NCI-H82 treated with DMSO at 0.1 percent for 48 hours (cell line): ENCODE results near the gene TAF6.

Source experiments
- DNase-seq: peaks from one replicate; lab custom pipeline; 2025; ENCODE audit not compliant: unreplicated experiment; lab: John Stamatoyannopoulos, UW

TAF6 gene

DNA sequence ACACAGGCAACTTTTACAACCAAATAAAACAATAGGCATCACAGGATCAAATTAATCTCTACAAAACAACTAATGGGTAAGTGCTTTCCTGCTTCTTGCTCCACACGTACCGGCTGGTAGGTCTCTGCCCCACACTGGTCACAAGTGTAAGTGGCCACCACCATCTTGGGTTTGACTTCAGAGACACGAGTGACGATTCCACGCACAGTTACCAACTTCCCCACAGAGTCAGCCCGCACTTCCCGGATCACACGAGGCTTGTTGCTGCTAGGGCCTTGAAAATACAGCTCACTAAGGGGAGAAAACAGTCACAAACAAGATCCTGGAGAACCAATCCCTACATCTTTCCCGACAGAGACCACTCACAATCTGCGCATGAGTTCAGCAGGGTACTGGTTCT lies 20.2 kb downstream of the TAF6 start:
- no peak for DNase-seq

DNA sequence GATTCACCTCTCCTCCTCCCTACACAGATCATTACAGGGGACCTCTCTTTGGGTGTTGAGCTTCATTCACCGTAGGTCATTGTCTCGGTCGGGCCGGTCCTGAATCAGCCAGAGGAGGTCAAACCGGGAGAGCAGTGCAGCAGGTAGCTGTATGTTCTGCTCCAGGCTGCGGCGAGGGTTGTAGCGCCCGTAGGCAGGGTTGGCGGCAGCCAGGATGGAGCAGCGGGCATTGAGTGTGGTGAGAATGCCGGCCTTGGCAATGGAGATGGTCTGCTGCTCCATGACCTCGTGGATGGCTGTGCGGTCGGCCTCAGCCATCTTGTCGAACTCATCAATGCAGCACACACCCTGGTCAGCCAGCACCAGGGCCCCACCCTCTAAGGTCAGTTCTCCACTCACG lies 23.5 kb downstream of the TAF6 start:
- DNase-seq = no peak

DNA sequence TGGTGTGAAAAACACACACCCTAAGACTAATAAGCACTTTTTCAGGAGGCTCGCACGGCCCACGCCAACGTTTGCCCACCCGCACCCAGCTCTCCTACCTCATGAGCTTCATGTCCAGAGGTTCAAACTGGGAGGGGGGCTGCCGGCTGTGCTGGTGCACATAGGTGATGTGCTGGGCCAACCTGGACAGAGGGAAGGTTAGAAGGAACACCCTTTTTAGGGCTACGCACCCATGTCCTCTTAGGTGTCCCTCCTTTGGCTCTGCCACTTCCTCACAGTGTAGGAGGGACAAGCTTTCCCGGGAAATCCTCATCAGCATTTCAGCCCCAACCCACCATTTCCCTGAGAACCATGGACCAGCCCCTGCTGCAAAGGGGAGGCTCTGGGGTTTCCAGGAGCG lies 23.9 kb downstream of the TAF6 start:
- DNase-seq = no peak

DNA sequence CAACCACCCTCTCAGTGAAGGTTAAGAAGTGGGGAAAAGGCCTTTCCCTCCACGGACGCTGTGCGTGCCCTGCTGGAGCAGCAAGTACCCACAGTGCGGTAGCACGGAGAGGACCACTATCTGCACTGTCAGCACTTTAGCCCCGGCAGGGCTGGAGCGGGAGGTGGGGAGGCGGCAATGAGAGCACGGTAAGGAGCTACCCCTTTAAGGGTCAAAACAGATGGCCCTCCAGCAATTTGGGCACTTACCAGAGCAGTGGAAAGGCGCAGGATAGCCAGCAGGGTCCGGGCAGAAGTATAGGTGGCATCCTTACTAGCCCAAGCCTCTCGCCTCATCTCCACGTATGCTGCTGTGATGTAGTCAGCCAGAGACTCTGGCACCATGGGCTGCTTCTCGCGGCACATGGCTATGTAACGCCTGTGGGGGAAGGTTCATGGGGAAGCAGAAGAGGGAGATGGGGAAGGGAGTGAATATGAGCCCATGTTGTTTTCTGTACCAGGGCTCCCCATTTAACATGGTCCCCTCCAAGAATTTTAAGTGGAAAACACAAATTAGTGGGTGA lies 25.2 kb downstream of the TAF6 start:
- no peak for DNase-seq

DNA sequence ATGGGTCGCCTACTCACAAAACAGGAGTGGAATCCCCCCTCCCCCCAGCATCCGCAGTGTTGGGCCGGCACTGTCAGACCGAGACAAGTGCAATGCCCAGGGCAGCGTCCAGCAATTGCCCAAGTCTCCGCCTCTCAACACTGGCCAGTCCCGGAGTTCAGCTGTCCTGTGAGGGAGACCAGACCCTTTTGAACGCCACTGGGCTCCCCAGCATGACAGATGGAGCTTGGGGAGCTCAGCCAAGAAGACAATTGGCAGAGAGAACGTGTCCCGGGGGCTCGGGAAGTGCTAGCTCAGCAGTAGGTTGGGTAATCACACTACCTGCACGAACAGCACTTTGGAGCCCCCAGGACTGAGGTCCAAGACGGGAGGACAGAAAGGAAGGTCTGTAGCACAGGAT lies 25.7 kb downstream of the TAF6 start:
- DNase-seq = no peak

DNA sequence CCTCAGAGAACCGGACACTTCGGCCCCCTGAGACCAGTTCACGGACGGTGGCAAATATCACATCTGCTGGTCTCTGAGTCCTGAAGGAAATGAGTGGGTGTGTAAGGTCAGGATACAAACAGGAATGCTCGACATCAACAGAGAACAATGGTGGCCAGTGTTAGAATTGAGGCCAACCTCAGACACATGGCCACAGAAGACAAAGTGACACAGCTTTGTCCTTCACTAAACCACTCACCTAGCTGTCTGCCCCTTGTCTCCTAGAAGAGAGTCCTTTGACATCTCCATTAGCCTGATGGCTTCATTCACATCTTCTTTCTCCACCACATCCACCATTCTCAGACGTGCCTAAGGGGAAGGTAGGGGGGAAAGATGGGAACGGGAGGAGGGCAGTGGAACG lies 26.1 kb downstream of the TAF6 start:
- no peak for DNase-seq

DNA sequence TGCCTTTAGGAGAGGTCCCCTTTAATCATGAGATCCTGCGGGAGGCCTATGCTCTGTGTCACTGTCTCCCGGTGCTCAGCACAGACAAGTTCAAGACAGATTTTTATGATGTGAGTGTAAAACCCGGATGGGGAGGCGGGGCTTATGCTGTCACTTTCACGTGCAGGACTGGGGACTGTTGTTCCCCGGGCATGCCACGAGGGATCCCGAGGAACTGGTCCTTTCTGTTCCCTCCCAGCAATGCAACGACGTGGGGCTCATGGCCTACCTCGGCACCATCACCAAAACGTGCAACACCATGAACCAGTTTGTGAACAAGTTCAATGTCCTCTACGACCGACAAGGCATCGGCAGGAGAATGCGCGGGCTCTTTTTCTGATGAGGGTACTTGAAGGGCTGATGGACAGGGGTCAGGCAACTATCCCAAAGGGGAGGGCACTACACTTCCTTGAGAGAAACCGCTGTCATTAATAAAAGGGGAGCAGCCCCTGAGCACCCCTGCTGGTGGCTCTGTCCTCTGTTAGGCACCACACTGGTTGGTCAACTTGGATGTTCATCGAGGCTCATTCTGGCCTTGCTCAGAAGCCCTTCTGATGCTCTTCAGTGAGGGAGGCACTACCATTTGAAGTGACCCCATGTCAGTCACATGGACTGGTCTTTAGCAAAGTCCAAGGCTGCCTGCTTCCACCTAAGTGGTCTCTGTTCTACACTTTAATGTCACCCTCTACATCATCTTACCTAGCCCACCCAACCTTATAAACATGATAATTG lies 27.6 kb downstream of the TAF6 start:
- DNase-seq = no peak

DNA sequence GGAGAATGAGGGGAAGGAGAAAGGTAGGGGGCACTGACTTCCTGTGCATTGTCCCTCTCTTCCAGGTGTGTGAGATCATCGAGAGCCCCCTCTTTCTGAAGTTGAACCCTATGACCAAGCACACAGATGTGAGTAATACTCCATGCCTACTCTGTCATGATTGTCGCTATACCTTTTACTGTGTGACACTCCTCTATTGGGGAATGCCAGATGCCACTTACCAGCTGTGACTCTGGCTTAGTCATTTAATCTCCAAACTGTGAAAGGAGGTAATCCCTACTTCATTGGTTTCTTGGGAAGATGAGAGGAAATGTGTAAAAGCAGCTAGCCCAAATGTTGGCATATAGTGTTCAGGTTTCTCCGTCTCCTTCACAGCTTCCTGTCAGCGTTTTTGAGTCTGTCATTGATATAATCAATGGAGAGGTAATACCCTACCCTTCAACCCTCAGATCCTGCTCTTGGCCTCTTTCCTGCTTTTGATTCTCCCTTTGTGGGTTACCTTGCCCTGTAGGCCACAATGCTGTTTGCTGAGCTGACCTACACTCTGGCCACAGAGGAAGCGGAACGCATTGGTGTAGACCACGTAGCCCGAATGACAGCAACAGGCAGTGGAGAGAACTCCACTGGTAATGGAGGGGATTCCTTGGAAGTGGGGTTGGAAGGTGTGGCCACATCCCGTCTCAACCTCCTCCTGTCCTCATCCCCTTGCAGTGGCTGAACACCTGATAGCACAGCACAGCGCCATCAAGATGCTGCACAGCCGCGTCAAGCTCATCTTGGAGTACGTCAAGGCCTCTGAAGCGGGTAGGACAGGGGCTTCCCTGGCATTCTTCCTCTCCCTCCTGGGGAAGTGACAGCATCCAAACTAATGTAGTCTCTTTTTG lies 28.4 kb downstream of the TAF6 start:
- no peak for DNase-seq

DNA sequence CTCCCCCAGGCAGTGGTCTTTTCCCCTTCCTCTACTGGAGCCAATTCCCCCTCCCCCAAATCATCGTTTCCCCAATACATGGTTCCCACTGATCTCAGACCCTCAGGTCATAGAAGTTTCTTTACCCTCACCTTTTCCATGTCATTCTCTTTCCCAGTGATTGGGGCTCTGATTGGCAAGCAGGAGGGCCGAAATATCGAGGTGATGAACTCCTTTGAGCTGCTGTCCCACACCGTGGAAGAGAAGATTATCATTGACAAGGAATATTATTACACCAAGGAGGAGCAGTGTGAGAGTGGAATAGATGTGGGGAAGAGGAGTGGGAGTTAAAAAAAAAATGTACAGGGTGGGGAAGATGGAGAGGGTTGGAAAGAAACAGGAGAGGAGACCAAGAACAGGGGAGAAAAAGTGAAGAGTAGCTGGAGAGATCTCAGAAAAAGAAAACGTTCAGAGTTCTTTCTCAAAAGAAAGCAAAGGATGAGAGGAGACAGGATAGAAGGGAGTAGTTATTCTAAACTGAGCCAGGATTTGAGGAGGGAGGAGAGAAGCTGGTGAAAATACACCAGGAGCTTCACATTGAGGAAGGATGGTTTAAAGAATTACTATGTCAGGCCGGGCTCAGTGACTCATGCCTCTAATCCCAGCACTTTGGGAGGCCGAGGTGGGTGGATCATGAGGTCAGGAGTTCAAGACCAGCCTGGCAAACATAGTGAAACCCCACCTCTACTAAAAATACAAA lies 29.5 kb downstream of the TAF6 start:
- DNase-seq = no peak

DNA sequence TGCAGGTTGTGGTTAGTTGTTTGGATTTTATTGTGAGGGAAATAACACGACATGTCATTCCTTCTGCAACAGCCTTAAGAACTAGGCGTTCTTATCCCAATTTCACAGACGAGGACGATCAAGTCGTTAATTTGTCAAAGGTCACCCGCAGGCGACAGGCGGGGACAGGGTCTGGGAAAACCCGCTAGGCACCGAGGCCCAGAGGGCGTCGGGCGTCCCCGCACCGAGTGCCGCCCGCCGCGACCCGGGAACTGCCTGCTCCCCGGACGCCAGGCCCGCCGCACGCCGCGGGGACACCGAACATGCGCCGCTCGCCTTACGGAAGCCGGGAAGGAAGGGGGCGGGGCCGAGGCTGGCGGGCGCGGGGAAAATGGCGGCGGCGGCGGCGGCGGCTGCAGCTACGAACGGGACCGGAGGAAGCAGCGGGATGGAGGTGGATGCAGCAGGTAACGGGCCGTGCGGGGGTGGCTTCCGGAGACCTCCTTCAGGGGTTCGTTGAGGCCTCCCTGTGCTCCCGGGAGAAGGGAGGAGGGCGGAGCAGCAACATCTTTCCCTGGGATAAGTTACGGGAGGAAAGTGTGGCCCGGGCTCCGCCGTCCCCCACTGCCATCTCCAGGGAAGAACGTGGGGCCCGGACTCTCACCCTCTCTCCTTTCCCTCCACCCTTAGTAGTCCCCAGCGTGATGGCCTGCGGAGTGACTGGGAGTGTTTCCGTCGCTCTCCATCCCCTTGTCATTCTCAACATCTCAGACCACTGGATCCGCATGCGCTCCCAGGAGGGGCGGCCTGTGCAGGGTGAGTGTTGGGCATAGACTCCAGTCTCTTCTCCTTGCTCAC lies 30.3 kb downstream of the TAF6 start, which contains the start of gene COPS6:
TSS of gene COPS6 (plus strand) at position 349 of the 837 bp plus-strand sequence. CDS start at position 371, 22 bp downstream.
- DNase-seq = peak; percentile 12

DNA sequence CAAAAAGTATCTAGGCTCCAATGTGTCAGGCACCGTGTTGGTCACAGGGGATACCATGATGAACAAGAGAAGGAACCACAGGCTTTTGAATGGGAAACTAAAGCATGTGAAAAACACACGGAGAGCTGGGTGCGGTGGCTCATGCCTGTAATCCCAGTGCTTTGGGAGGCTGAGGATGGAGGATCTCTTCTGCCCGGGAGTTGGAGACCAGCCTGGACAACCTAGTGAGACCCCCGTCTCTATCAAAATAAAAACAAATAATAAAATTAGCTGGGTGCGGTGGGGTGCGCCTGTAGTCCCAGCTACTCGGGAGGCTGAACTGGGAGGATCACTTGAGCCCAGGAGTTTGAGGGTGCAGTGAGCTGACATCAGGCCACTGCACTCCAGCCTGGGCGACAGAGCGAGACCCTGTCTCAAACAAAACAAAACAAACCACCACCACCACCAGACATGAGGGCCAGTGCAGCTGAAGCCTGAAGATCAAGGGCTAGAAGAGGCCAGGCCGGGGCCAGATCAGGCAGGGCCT lies 31.0 kb downstream of the TAF6 start:
- no peak for DNase-seq

DNA sequence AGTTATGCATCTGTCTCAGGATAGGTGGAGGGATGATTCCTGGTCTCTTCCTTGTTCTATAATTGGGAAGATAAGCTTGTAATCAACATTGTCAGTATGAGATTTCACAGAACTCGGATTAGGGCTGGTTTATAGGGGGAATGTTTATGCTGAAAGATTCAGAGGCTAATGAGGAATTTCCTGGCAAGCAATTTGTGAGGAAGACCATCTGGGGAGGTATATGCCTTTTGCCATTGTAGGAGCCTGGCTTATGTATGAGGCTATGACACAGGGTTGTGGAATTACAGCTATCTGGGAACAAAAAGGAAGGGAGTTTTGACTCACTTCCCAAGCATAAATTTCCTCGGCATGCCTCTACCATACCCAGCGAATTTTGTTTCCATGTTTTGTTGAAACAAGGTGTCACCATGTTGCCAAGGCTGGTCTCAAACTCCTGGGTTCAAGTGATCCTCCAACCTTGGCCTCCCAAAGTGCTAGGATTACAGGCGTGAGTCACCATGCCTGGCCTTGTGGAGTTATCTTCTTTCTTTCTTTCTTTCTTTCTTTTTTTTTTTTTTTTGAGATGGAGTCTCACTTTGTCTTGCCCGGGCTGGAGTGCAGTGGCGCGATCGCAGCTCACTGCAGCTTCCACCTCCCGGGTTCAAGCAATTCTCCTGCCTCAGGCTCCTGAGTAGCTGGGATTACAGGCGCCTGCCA lies 32.0 kb downstream of the TAF6 start:
- peak; percentile 75 for DNase-seq

DNA sequence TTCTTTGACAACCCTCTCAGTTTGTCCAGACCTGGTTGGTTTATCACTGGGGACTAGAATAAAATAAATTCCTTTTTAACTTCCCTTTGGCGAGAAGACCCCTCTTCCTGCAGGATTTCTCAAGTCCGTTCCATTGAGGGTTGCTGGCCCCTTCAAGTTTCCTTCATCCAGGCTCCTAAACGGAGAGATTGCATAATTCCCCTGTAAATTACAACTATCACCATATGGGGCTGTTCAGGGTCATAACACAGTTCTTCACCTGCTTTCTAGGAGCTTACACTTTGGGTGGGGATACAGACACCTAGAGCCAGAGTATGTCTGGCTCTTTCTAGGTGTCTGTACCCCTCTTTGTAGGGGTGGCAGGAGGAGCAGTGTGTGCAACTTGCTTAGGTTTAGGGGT lies 33.6 kb downstream of the TAF6 start:
- no peak for DNase-seq

DNA sequence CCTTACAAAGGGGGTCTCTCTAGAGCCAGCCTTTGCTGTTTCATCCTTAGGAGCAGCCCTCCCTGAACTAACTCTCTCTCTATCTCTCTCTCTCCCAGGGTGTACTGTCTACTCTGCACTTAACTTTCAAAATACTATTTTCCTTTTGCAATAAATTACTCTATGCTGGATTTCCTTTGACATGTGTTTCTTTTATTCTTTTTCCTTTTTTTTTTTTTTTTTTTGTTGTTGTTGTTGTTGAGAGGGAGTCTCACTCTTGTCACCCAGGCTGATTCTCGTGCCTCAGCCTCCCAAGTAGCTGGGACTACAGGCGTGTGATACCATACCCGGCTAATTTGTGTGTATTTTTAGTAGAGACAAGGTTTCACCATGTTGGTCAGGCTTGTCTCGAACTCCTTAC lies 36.2 kb downstream of the TAF6 start:
- DNase-seq = no peak

DNA sequence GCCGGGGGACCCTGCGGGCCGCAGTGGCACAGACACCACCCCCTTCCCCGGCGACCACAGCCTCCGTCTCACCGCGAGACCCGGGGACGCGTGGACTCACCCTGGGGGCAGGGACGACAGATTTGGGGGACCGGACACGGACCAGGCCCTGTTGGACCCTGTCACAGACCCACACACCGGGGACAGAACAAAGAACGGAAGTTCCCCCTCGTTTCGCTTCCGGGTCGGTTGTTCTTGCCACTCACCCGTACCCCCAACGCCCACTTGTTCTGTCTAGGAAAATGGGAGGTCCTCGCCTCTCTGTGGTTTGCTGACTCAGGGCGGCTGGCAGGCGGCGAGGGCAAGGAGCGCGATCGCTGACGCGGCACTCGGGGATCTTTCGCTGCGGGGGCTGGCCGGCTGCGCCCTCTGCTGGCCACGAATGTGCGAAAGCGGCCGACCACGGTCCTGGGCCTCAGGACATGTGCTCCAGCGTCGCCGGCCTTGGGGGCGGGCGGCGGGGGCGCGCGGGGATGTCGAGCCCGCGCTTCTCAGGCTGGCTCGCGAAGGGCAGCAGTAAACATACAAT lies 37.5 kb downstream of the TAF6 start, which contains the start of gene ZNF3:
TSS of gene ZNF3 (minus strand) at position 189 of the 568 bp plus-strand sequence. CDS start 4,366 bp downstream, outside the sequence.
- DNase-seq = peak; percentile 97

DNA sequence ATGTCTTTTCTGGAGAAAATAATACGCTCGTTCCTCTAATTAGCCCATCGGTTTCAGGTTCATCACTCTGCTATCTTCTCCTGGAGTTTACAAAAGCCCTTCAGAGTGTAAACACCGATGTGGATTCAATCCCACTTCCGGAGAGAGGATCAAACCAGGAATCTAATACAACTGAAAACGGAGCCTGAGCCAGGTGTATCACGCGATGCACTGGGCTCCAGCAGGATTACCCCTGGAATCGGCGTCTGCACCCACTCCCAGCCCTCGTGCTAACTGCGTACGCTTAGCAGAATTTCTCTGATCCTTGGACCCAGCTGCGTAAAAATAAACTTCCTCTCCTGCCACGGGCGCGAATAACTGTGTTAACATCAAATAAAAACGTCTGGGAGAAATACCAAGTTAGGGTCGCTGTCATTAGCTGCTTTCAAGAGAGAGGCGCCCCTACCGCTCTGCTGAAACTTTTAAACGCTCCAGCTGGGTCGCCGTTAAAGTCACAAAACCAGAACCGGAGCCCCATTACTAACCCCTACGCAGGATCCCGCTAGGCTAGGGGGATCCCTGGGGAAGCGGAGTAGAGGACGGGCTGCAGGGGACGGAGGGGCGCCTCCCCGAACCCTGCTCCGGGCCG lies 38.1 kb downstream of the TAF6 start:
- no peak for DNase-seq

DNA sequence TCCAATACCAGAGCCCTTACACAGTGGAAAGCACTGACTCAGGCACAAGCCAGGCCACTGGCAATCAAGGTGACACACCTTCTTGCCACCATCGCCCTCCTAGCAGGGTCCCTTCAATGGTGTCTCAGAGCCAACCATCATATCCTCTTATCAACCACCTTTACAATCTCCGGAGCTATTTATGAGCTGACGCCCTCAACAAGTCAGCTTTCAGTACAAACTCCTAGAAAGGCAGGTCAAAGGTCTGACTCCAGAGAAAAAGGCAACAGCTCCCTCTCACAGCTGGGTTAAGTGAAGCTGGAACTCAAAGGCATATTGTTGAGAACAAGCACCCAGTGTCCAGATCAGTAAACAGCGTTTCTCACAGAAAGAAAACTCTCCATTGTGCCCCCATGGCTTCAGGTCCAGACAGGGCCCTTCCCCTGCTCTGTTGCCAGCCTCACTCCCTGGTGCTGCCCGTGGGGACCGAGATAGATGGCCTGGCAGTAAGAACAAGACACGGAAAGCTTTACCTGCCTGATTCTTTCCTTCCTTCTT lies 40.1 kb downstream of the TAF6 start:
- DNase-seq = no peak

DNA sequence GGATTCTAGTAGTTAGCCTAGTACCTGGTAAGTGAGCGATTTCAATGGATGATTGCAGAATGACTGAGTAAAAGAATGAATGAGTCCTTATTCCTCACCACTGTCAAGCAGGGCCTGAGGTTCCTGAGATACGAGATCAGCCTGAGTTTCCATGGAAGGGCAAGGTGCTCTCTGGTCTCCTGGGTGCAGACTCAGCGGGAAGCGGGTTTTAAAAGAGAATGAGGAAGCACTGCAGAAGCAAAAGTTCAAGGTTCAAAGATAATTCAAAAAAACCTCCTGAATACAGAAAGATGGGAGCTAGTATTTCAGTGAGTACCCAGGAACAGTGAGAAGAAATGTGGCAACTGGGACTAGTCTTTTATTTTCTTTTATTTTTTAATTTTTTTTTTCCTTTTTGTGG lies 42.0 kb downstream of the TAF6 start:
- DNase-seq = no peak
